WTC11 (cell line): Measurements from ENCODE around the gene ITPR2. TPM values are rescaled to one million over a fixed set of nuclear protein-coding genes. Genes with fewer than 3 reads are reported as not detected.

ENCODE experiments used
- ATAC-seq: fragments of 200-7000 bp; cut with Tn5 transposase; 2 replicates; pipeline ENCODE4 v1.10.0; 2021; ENCODE audit warnings: mild to moderate bottlenecking, moderate library complexity
- CTCF ChIA-PET: fragments of 300-600 bp; sonication (Branson Sonifier 250); formaldehyde crosslinking; loops from one replicate; lab custom pipeline; 2021; ENCODE audit warnings: antibody characterized with exemption; lab: Charles Lee
- POLR2A ChIA-PET: fragments of 350-600 bp; sonication (Branson Sonifier 250); formaldehyde crosslinking; loops from one replicate; lab custom pipeline; 2021; ENCODE audit warnings: antibody characterized with exemption; lab: Charles Lee
- DNase-seq: peaks from one replicate; pipeline ENCODE4 v3.0.0; 2021; ENCODE audit warnings: low spot score
- H3K27ac Mint-ChIP-seq: 2 replicates; pipeline ENCODE4 v1.8.0; 2021; ENCODE audit warnings: mixed read lengths
- H3K27me3 Mint-ChIP-seq: 2 replicates; pipeline ENCODE4 v1.8.0; 2021; ENCODE audit warnings: low read depth, mild to moderate bottlenecking, moderate library complexity, mixed read lengths
- H3K36me3 Mint-ChIP-seq: 2 replicates; pipeline ENCODE4 v1.8.0; 2021; ENCODE audit warnings: mixed read lengths
- H3K4me1 Mint-ChIP-seq: 2 replicates; pipeline ENCODE4 v1.8.0; 2022; ENCODE audit warnings: mixed read lengths
- H3K4me3 Mint-ChIP-seq: 2 replicates; pipeline ENCODE4 v1.8.0; 2021; ENCODE audit warnings: mild to moderate bottlenecking, moderate library complexity, mixed read lengths
- H3K9me3 Mint-ChIP-seq: 2 replicates; pipeline ENCODE4 v1.8.0; 2021; ENCODE audit warnings: mixed read lengths
- CBFB ChIP-seq: sonication (generic); formaldehyde crosslinking; IDR thresholded peaks from 2 replicates; pipeline ENCODE4 v1.8.1; 2022; ENCODE audit warnings: mild to moderate bottlenecking, low read depth, missing genetic modification reagents
- E2F5 ChIP-seq: sonication (generic); formaldehyde crosslinking; IDR thresholded peaks from 2 replicates; pipeline ENCODE4 v1.8.1; 2022; ENCODE audit warnings: mild to moderate bottlenecking, moderate library complexity, missing genetic modification reagents
- EMX1 ChIP-seq: fragments of 250-450 bp; sonication (Bioruptor Pico); IDR thresholded peaks from 2 replicates; pipeline ENCODE4 v1.8.0; 2021; ENCODE audit warnings: mild to moderate bottlenecking
- FOXJ3 ChIP-seq: sonication (generic); formaldehyde crosslinking; IDR thresholded peaks from 2 replicates; pipeline ENCODE4 v1.9.0; 2021; ENCODE audit warnings: missing genetic modification reagents, mild to moderate bottlenecking, borderline replicate concordance
- OVOL2 ChIP-seq: fragments of 250-450 bp; sonication (Bioruptor Pico); IDR thresholded peaks from 2 replicates; pipeline ENCODE4 v1.9.0; 2021; ENCODE audit warnings: mild to moderate bottlenecking, borderline replicate concordance
- ZMAT4 ChIP-seq: fragments of 250-450 bp; sonication (Bioruptor Pico); IDR thresholded peaks from 2 replicates; pipeline ENCODE4 v1.9.0; 2021; ENCODE audit warnings: mild to moderate bottlenecking
- ZNF121 ChIP-seq: sonication (generic); formaldehyde crosslinking; IDR thresholded peaks from 2 replicates; pipeline ENCODE4 v1.8.0; 2023; ENCODE audit warnings: missing genetic modification reagents
- ZNF281 ChIP-seq: sonication (generic); formaldehyde crosslinking; IDR thresholded peaks from 2 replicates; pipeline ENCODE4 v1.8.0; 2023; ENCODE audit warnings: mild to moderate bottlenecking, missing genetic modification reagents
- ZNF317 ChIP-seq: sonication (generic); formaldehyde crosslinking; IDR thresholded peaks from 2 replicates; pipeline ENCODE4 v1.8.1; 2023; ENCODE audit warnings: low read depth, mild to moderate bottlenecking, moderate library complexity, missing genetic modification reagents, borderline replicate concordance
- ZNF532 ChIP-seq: fragments of 250-450 bp; sonication (Bioruptor Pico); IDR thresholded peaks from 2 replicates; pipeline ENCODE4 v1.9.0; 2021; ENCODE audit warnings: mild to moderate bottlenecking, borderline replicate concordance
- ZSCAN18 ChIP-seq: fragments of 250-450 bp; sonication (Bioruptor Pico); IDR thresholded peaks from 2 replicates; pipeline ENCODE4 v2.1.2; 2022; ENCODE audit warnings: mild to moderate bottlenecking, moderate library complexity
- total RNA-seq: library from RNA; stranded (reverse); gene quantifications from 3 replicates; pipeline ENCODE4 v1.2.3, GENCODE V29; 2021

Gene ITPR2
- total RNA-seq, 1 experiment from 2014 or later: 50.7 TPM

- TF ChIP-seq ZNF281 (CRISPR knock-in tag) (no peak), CBFB (CRISPR knock-in tag) (no peak)
Measured at GRCh38 chr12:26666286-26666685, 166.7 kb downstream of the ITPR2 start (continued).

- ATAC-seq (no peak), DNase-seq (no peak)
- POLR2A ChIA-PET: no interaction called here
- Mint-ChIP-seq H3K27ac (no peak overlapping the region), H3K4me1 (peaks cover 29% of the 10 kb centered on the region), H3K9me3 (peaks cover 4% of the 10 kb centered on the region; the same call in 1 of the 2 replicates), H3K36me3 (peaks cover 51% of the 10 kb centered on the region), H3K27me3 (no peaks in the 10 kb centered on the region), H3K4me3 (no peak overlapping the region)
- CTCF ChIA-PET: interaction anchor here (1.0 kb wide), 1 partner anchor 40 kb away, joined by 3 read pairs; no protein-coding TSS in a partner anchor
- TF ChIP-seq E2F5 (CRISPR knock-in tag) (no peak), OVOL2 (CRISPR knock-in tag) (no peak), ZSCAN18 (CRISPR knock-in tag) (no peak), ZNF317 (CRISPR knock-in tag) (no peak), ZNF121 (CRISPR knock-in tag) (no peak), ZMAT4 (CRISPR knock-in tag) (no peak)
Measured at GRCh38 chr12:26661399-26661798, 171.6 kb downstream of the ITPR2 start.

GRCh38 chr12:26659930-26660329 lies 173.1 kb downstream of the ITPR2 start:
- CTCF ChIA-PET: no interaction called here
- TF ChIP-seq ZNF532 (CRISPR knock-in tag) (no peak), EMX1 (no peak), FOXJ3 (CRISPR knock-in tag) (no peak)

More at GRCh38 chr12:26659930-26660329, 173.1 kb downstream of the ITPR2 start:
- POLR2A ChIA-PET: no interaction called here
- Mint-ChIP-seq H3K27me3 (no peaks in the 10 kb centered on the region), H3K27ac (no peak overlapping the region), H3K9me3 (peaks cover 4% of the 10 kb centered on the region; the same call in 1 of the 2 replicates), H3K36me3 (peaks cover 61% of the 10 kb centered on the region), H3K4me1 (peaks cover 15% of the 10 kb centered on the region), H3K4me3 (no peak overlapping the region)
- no peak for ATAC-seq
- no peak for DNase-seq
